HG02840 (cell line): ENCODE results near the gene RAB3D.
"Not testable (repeated sequence)": the region's sequence is repeated elsewhere in the genome, so short reads cannot be mapped to it uniquely, and the experiment has no call there.

Experiments
- ATAC-seq: cut with Tn5 transposase; IDR thresholded peaks from one replicate; pipeline ENCODE4 v1.9.1; 2021; ENCODE audit warnings: mild to moderate bottlenecking, moderate library complexity, moderate number of reproducible peaks; ENCODE audit not compliant: unreplicated experiment, low FRiP score

Gene RAB3D

DNA sequence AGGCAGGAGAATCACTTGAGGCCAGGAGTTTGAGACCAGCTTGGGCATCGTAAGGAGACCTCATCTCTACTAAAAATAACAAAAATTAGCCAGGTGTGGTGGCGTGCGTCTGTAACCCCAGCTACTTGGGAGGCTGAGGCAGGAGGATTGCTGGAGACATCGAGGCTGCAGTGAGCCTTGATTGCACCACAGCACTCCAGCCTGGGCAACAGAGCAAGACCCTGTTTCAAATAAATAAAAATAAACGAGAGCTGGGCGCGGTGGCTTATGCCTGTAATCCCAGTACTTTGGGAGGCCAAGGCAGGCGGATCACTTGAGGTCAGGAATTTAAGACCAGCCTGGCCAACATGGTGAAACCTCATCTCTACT lies 626 bp upstream of the RAB3D start:
- not testable (repeated sequence) for ATAC-seq

DNA sequence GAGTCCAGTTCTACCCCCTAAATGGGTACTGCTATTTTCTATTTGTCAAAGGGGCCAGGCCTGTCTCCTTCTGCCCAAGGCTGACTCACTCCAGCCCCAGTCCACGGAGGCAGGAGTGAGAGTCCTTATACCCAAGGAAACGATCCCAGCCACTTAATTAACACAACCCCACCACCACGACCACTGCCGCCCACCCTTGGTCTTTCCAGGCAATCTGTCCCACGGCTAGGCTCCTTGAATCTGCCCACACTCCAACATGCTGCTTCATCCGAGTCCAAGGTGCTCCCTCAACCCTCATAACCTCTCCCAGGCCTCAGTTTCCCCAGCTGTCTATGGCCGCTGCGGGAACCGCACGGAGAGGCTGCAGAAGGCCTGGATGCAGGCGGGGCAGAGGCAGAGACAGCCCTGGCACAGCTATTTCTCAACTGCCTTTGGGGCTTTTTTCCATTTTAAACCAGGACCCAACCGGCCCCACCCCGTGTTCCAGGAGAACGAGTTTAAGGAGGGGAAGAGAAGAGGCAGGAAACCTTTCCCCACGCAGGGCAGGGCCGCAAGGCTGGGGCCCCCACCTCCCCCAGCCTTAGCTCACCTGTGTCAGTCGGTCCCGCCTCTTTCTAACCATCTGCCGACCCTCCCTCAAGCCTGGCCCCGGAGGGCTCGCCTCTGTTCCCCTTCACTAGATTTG lies 746 bp downstream of the RAB3D start:
- no peak for ATAC-seq

DNA sequence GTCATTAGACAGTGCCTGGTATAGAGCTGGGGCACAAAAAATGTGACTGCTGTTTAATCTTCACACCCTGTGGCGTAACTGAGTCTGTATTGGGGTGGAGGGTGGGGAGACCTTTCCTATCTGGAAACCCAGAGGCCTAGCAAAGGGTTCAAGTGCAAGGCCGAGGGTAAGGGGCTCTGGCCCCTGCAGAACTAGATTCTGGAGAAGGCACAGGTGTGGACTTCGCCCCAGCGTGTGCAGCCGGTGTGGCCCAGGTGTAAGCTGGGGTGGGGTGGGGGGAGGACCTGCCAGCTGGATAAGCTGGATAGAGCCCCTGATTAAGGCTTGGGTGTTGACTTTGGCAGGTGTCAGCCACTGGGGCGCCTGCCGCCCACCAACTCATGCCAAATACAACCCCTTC lies 1.3 kb downstream of the RAB3D start:
- no peak for ATAC-seq

- no peak for ATAC-seq
These were observed 2.4 kb downstream of the RAB3D start for GRCh38 chr19:11337080-11337479.

- no peak for ATAC-seq
These were observed 3.9 kb downstream of the RAB3D start for GRCh38 chr19:11335449-11336146.

GRCh38 chr19:11333838-11334237 lies 5.6 kb downstream of the RAB3D start:
- ATAC-seq = not testable (repeated sequence)

DNA sequence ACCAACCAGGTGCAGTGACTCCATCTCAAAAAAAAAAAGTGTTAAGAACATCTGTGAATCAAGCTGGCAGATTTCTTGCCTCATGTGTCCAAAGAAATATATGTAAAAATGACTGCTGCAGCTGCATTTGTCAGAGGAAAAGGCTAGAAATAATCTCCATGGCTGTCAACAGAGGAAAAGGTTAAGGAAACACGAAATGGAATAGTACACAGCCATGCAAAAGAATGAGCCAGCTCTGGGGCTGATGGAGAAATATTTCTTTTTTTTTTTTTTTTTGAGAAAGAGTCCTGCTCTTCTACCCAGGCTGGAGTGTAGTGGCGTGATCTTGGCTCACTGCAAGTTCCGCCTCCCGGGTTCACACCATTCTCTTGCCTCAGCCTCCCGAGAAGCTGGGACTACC lies 6.6 kb downstream of the RAB3D start:
- no peak for ATAC-seq

GRCh38 chr19:11331502-11331901 lies 8.0 kb downstream of the RAB3D start:
- ATAC-seq = no peak

GRCh38 chr19:11330127-11330526 lies 9.3 kb downstream of the RAB3D start:
- ATAC-seq = no peak

- no peak for ATAC-seq
These were observed 13.9 kb downstream of the RAB3D start for GRCh38 chr19:11325544-11325943.

DNA sequence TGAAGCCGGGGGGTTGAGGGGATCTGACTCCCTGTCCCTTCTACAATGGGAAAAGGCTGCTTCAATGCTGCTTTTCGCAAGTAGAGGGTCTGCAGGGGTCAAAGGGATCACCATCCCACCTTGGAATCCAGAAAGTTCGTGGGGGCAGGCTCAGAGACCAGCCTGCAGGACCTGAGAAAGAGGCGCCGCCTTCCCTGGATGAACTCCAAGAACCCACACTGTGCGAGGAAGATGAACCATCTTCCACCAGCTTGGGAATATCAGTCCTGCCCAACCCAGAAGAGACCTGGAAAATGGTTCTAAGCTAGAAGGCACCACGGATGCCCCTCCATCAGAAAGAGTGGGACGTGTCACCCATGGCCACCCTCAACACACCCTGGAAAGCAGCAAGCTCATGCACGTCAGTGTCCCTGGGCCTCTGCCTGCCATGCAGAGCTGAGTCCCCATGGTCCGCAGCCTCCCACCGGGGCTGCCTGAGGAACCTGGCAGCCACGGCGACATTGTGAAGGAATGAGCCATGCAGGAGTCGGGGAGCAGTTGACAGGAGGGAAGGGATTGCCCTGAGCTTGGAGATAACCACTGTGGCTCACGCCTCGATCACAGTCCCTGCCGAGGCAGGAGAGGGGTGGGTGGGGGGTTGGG lies 14.6 kb downstream of the RAB3D start:
- no peak for ATAC-seq

- no peak for ATAC-seq
These were observed 15.3 kb downstream of the RAB3D start for GRCh38 chr19:11324079-11324661.

GRCh38 chr19:11323601-11324078 lies 15.8 kb downstream of the RAB3D start:
- no peak for ATAC-seq

- ATAC-seq = no peak
These were observed 17.0 kb downstream of the RAB3D start for GRCh38 chr19:11322269-11323024.

GRCh38 chr19:11321191-11322126 lies 18.0 kb downstream of the RAB3D start:
- ATAC-seq = no peak

- not testable (repeated sequence) for ATAC-seq
These were observed 19.0 kb downstream of the RAB3D start for GRCh38 chr19:11320278-11320995.

DNA sequence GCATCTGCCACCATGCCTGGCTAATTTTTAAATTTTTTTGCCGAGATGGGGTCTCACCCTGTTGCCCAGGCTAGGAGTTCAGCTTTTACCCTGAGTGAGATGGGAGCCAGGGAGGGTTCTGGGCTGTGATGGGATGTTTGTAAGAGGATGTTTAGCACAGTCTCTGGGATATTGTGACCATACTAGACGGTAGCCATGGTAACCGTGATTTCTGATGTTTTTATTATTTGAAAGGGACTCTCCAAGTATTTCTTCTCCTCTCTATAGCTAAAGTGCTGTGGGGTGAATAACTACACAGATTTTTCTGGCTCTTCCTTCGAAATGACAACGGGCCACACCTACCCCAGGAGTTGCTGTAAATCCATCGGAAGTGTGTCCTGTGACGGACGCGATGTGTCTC lies 33.1 kb downstream of the RAB3D start:
- ATAC-seq = no peak

DNA sequence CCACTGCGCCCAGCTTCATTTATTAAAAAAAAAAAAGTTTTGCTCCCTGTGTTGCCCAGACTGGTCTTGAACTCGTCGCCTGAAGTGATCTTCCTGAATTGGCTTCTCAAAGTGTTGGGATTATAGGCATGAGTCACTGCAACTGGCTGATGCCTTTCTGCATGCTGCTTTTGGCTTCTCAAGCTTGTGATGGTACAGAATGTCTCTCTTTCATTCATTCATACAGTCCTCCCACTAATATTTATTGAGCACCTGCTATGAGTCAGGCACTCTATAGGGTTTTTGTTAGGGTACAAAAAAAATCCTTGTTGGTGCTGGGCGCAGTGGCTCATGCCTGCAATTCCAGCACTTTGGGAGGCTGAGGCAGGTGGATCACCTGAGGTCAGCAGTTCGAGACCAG lies 34.5 kb downstream of the RAB3D start:
- no peak for ATAC-seq

GRCh38 chr19:11300811-11301120 lies 38.7 kb downstream of the RAB3D start:
- ATAC-seq = no peak
